ENCODE measurements around the gene APBA2. TPM values are rescaled to one million over a fixed set of nuclear protein-coding genes. Genes with fewer than 3 reads are reported as not detected.

APBA2 gene
- total RNA-seq, 4 donors from 2014 or later: 7.7 to 14.4 (median 11.6) TPM

GRCh38 chr15:28914046-28914445 is 28.3 kb downstream of the APBA2 start:
- intact Hi-C loops (cut with DNase I): no loop called here
- Histone ChIP-seq H3K9me3 (no peaks in the 10 kb centered on the region), H3K27ac (no peak overlapping the region), H3K4me1 (no peaks in the 10 kb centered on the region), H3K4me3 (replicated peaks in 1 of 3) (no peak overlapping the region), H3K36me3 (no peaks in the 10 kb centered on the region), H3K27me3 (no peaks in the 10 kb centered on the region)
- no peak for TF ChIP-seq POLR2A (IDR thresholded peaks at IDR 0.05)
- no peak for TF ChIP-seq CTCF (IDR thresholded peaks at IDR 0.05)
- no peak for DNase-seq
- 71 to 77% methylated on average over 3 of the region's 3 CpGs for WGBS, 2 donors

GRCh38 chr15:28914483-28915023 is 28.8 kb downstream of the APBA2 start:
- Histone ChIP-seq H3K4me1 (no peaks in the 10 kb centered on the region), H3K4me3 (replicated peaks in 1 of 3) (no peak overlapping the region), H3K9me3 (no peaks in the 10 kb centered on the region), H3K27me3 (no peaks in the 10 kb centered on the region), H3K36me3 (no peaks in the 10 kb centered on the region), H3K27ac (no peak overlapping the region)
- no peak for DNase-seq
- intact Hi-C loops (cut with DNase I): no loop called here
- WGBS, 2 donors: 47 to 51% methylated on average over 9 to 13 of the region's 18 CpGs
- no peak for TF ChIP-seq POLR2A (IDR thresholded peaks at IDR 0.05)

- WGBS, 2 donors: 97 to 98% methylated on average over 3 of the region's 3 CpGs
- Histone ChIP-seq H3K27me3 (no peaks in the 10 kb centered on the region), H3K9me3 (no peaks in the 10 kb centered on the region), H3K27ac (no peak overlapping the region), H3K36me3 (no peaks in the 10 kb centered on the region), H3K4me1 (no peaks in the 10 kb centered on the region), H3K4me3 (replicated peaks in 1 of 3) (no peak overlapping the region)
- intact Hi-C loops (cut with DNase I): no loop called here
- DNase-seq: no peak
- TF ChIP-seq CTCF (IDR thresholded peaks at IDR 0.05) (no peak), POLR2A (IDR thresholded peaks at IDR 0.05) (no peak)
Observed at GRCh38 chr15:28915041-28915810, 29.5 kb downstream of the APBA2 start.

GRCh38 chr15:28915935-28916334 is 30.2 kb downstream of the APBA2 start:
- no peaks in the 10 kb centered on the region for H3K4me1 ChIP-seq
- H3K27me3 ChIP-seq: no peaks in the 10 kb centered on the region
- DNase-seq: no peak
- 94 to 95% methylated on average over 15 of the region's 15 CpGs for WGBS, 2 donors
- H3K4me3 ChIP-seq (replicated peaks in 1 of 3): no peak overlapping the region
- H3K27ac ChIP-seq: no peak overlapping the region
- H3K9me3 ChIP-seq: no peaks in the 10 kb centered on the region
- no peaks in the 10 kb centered on the region for H3K36me3 ChIP-seq
- intact Hi-C loops (cut with DNase I): no loop called here
- TF ChIP-seq POLR2A (IDR thresholded peaks at IDR 0.05) (no peak), CTCF (IDR thresholded peaks at IDR 0.05) (no peak)

- 82 to 86% methylated on average over 9 of the region's 9 CpGs for WGBS, 2 donors
- intact Hi-C loops (cut with DNase I): no loop called here
Observed at GRCh38 chr15:28917791-28918140, 32.0 kb downstream of the APBA2 start.

More at GRCh38 chr15:28917791-28918140, 32.0 kb downstream of the APBA2 start:
- H3K27ac ChIP-seq: no peak overlapping the region
- TF ChIP-seq POLR2A (IDR thresholded peaks at IDR 0.05) (no peak), CTCF (IDR thresholded peaks at IDR 0.05) (no peak)
- no peaks in the 10 kb centered on the region for H3K27me3 ChIP-seq
- H3K9me3 ChIP-seq: no peaks in the 10 kb centered on the region
- no peaks in the 10 kb centered on the region for H3K4me1 ChIP-seq
- no peaks in the 10 kb centered on the region for H3K36me3 ChIP-seq
- DNase-seq: no peak
- no peak overlapping the region for H3K4me3 ChIP-seq (replicated peaks in 1 of 3)
